HG02588 (cell line): ENCODE results near the gene ALDH16A1.
"Not testable (repeated sequence)": the region's sequence is repeated elsewhere in the genome, so short reads cannot be mapped to it uniquely, and the experiment has no call there.

ENCODE experiments used
- ATAC-seq: cut with Tn5 transposase; IDR thresholded peaks from one replicate; pipeline ENCODE4 v1.9.1; 2021; ENCODE audit warnings: mild to moderate bottlenecking, moderate library complexity; ENCODE audit not compliant: unreplicated experiment

Gene ALDH16A1

DNA sequence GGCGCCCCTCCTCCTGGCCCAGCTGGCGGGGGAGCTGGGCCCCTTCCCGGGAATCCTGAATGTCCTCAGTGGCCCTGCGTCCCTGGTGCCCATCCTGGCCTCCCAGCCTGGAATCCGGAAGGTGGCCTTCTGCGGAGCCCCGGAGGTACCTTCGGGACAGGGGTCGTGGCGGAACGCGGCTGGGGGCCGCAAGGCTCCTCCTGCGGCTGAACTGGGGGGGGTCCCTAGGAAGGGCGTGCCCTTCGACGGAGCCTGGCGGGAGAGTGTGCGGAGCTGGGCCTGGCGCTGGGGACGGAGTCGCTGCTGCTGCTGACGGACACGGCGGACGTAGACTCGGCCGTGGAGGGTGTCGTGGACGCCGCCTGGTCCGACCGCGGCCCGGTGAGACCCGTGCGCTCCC lies 8.6 kb downstream of the ALDH16A1 start:
- ATAC-seq: no peak

DNA sequence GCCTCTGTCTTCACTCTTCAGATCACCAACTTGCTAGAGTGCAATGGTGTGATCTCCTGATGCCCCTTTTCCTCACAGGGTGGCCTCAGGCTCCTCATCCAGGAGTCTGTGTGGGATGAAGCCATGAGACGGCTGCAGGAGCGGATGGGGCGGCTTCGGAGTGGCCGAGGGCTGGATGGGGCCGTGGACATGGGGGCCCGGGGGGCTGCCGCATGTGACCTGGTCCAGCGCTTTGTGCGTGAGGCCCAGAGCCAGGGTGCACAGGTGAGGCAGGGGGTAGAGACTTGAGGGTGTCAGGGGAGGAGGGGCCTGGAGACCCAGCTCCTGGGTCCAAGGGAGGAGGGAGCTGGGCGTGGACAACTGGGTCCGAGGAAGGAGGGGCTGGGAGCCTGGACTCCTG lies 9.5 kb downstream of the ALDH16A1 start:
- no peak for ATAC-seq

DNA sequence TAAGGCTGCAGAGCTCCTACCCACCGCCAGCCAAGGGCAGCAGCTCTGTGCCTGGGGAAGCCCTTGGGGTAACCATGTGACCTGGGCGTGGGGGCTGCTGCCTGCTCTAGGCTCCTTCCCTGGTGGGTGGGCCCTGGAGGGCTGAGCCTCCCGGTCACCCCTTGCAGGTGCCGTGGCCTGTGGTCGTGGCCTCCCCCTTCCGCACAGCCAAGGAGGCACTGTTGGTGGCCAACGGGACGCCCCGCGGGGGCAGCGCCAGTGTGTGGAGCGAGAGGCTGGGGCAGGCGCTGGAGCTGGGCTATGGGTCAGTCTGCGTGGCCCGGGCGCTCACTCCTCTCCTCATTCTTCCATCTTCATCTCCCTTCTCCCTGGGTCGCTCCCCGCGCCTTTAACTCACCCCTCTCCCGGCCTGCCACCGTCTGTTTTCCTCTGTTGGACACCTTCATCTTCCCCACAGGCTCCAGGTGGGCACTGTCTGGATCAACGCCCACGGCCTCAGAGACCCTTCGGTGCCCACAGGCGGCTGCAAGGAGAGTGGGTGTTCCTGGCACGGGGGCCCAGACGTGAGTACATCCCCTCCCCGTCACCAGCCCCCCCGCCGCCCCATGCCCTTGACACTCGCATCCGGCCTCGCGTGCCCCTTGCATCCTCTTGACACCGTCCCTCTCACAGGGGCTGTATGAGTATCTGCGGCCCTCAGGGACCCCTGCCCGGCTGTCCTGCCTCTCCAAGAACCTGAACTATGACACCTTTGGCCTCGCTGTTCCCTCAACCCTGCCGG lies 11.1 kb downstream of the ALDH16A1 start:
- no peak for ATAC-seq

DNA sequence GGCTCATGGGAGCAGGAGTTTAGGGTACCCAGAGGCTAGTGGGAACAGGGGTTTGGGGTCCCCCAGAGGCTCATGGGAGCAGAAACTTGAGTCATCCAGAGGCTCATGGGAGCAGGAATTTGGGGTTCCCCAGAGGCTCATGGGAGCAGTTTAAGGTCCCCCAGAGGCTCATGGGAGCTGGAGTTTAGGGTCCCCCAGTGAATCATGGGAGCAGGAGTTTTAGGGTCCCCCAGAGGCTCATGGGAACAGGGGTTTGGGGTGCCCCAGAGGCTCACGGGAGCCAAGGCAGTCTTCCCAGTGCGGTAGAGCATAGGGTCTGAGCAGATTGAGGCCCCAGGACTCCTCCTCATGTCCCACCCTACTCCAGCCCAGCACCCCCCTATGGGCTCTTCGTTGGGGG lies 12.3 kb downstream of the ALDH16A1 start:
- no peak for ATAC-seq

DNA sequence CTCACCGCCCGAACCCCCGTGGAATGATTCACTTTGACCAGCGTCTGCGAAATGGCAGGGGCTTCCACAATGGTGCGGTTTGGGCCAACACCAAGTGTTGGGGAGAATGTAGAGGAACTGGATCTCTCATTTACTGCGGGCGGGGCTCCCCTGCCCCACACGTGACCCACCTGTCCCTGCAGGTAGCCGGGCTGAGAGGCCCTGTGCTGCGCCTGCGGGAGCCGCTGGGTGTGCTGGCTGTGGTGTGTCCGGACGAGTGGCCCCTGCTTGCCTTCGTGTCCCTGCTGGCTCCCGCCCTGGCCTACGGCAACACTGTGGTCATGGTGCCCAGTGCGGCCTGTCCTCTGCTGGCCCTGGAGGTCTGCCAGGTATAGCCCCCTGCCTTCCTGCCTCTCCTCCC lies 15.2 kb downstream of the ALDH16A1 start:
- no peak for ATAC-seq

DNA sequence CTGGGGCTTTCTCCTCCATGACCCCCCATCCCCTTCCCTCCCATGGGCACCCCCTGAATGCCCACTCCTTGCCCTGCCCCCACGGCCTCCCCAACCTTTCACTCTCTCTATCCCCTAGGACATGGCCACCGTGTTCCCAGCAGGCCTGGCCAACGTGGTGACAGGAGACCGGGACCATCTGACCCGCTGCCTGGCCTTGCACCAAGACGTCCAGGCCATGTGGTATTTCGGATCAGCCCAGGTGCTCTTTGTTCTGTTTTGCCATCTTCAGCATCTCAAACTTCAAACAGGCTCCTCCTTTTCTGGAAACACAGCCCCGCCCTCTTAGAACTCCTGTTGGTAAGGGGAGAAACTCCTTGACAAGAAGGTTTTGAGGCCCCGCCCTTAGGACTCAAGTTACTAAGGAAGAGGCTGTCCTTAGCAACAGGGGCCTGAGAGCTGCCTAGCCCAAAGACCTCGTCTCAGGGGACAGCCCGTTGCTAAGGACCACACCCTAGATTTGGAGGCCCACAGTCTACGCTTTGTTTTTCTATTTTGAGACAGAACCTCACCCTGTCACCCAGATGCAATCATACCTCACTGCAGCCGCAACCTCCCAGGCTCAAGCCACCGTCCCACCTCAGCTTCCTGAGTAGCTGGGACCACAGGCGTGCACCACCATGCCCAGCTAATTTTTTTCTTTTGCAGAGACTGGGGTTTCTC lies 15.9 kb downstream of the ALDH16A1 start:
- ATAC-seq: no peak

DNA sequence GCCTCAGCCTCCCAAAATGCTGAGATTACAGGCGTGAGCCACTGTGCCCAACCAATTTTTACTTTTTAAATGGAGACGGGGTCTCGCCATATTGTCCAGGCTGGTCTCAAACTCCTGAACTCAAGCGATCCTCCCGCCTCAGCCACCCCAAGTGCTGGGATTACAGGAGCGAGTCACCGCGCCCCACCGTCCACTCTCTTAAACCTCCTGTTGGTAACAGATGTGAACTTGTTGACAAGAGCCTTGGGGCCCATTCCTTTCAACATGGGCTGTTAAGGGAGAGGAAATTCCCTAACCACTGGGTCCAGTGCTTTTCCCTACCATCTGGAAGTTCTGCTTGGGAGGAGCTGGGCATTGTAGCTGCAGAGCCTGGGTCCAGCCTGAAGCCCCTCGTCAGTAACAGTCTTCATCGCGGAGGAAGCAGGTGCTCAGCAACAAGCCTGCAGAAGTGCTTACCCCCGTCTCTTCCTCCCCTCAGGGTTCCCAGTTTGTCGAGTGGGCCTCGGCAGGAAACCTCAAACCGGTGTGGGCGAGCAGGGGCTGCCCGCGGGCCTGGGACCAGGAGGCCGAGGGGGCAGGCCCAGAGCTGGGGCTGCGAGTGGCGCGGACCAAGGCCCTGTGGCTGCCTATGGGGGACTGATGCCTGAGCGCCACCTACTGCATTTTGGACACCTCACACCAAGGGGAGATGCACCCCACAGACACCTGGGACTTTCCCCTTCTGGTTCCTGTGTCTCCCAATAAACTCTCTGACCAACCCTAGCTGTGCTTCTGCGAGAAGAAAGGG lies 17.0 kb downstream of the ALDH16A1 start:
- peak; percentile 46 for ATAC-seq

DNA sequence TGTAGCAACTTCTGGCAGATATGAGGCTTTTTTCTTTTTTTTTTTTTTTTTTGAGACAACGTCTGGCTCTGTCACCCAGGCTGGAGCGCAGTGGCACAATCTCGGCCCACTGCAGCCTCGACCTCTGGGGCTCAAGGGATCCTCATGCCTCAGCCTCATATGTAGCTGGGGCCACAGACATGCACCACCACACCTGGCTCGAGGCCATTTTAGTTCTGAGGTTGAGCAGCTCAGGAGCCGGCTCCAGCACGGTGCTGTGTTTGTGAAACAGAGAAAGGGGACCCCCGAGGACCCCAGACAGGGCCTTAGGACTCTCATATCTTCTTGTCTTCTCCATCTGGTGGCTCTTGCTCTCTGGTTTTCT lies 17.6 kb downstream of the ALDH16A1 start:
- ATAC-seq: no peak

DNA sequence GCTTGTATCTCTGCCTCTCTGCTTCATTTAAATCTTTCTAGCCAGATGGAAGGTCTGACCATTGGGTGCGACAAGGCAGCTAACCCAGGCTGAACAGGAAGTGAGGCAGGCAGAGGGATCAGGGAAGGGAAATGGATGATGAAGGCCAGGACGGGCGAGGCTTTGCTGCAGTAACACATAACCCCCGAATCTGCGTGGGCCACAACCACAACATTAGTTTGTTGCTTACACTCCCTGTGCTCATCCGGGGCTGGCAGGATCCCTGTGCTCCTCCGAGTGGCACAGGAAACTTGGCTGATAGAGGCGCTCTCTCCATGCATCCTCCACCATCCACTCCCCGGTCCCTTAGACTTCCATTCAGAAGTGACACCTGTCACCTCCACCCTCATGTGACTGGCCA lies 19.9 kb downstream of the ALDH16A1 start:
- ATAC-seq: no peak

DNA sequence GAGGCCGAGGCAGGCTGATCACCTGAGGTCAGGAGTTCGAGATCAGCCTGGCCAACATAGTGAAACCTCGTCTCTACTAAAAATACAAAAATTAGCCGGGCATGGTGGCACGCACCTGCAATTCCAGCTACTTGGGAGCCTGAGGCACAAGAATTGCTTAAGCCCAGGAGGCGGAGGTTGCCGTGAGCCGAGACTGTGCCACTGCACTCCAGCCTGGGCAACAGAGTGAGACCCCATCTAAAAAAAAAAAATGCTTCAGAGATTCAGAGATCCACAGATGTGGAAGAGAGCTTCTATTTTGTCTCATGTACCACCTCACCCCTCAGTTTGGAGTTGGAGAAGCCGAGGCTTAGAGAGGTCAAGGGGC lies 20.5 kb downstream of the ALDH16A1 start:
- not testable (repeated sequence) for ATAC-seq

DNA sequence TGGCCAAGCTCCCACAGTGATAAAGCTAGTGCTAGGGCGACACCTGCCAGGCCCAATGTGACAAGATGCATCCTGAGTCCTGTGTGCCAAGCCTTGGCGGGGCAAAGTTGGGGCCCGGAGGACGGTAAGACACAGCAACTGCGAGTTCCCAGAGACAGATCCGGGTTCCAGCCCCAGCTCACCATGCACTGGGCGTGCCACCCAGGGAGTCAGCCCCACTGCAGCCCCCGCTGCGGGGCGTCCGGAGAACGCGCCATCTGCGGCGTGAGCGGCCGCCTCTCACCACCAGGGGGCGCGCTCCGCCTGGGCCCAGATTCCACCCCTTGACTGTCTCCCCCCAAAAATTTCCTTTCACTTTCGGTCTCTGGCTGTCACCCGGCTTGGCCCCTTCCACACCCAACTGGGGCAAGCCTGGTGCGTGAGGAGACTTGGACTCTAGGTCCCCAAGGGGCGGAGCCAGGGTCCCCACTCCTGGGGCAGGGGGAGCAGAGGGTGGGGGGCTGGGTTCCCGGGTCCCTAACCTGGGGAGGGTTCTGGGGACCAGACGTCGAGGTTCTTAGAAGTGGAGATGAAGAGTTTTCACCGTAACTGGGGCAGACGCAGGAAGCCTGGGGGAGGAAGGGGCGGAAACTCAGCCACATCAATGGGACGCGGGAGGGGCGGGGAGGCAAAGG lies 21.0 kb downstream of the ALDH16A1 start, which contains the start of gene FLT3LG:
FLT3LG (plus strand) TSS at position 348 of the 674 bp plus-strand sequence. CDS start 425 bp downstream, outside the sequence.
- peak; percentile 49 for ATAC-seq

DNA sequence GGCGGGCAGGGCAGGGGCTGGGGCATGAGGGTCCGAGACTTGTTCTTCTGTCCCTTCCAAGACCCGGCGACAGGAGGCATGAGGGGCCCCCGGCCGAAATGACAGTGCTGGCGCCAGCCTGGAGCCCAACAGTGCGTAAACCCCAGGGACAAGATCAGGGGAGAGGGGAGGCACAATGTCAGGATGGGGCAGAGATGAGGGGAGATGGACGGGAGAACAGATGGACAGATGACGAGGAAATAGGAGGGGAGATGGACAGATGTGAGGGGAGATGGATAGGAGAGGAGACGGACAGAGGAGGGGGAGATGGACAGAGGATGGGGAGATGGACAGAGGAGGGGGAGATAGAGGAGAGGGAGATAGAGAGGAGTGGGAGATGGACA lies 21.5 kb downstream of the ALDH16A1 start:
- ATAC-seq: no peak

DNA sequence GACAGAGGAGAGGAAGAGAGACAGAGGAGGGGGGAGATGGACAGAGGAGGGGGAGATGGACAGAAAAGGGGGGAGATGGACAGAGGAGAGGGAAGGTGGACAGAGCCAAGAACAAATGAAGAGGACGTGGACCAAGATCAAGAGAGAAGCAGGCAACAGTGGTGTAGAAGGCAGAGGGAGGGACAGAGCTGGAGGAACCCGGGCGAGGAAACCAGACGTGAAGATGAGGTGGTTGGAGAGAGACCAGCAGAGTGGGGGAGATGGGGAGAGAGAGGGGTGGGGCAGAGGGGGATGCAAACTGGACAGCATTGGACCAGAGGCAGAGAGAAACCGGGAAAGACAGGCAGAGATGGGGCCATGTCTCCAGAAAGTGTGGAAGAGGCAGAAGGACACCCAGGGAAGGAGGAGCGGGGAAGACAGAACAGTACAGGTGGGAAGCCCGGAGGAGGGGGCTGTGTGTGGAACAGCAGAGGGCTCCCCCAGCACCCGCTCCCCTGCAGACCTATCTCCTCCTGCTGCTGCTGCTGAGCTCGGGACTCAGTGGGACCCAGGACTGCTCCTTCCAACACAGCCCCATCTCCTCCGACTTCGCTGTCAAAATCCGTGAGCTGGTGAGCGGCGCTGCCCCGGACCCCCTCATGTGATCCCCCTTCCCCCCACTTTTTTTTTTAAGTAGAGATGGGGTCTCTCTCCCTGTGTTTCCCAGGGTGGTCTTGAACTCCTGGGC lies 22.3 kb downstream of the ALDH16A1 start:
- ATAC-seq: no peak

DNA sequence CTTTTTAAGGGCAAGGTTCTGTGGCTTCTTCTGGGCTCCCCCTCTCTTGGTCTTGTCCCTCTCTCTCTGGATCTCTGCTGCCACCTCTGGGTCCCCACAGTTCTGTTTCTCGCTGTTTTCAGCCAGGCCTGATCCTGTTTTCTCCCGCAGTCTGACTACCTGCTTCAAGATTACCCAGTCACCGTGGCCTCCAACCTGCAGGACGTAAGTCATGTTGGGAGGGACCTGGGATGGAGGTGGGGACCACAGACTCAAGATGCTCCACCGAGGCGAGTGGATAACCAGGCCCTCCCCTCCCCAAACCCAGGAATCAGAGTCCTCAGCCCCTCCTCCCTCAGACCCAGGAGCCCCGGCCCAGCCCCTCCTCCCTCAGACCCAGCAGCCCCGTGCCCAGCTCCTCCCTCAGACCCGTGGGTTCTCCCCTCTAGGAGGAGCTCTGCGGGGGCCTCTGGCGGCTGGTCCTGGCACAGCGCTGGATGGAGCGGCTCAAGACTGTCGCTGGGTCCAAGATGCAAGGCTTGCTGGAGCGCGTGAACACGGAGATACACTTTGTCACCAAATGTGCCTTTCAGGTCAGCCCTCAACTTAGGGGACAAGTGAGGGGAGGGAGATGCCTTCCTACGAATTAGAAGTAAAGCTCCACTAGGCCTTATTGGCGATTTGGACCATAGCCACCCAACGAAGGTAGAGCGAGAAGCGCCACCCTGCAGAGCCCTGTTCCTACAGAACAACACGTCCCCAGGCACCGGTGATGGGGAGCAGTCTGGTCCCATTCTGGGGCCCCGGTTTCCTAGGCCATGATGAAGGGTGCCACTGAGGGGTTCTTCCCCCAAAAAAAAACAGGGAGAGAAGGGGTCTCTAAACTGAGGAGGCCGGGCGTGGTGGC lies 23.2 kb downstream of the ALDH16A1 start:
- no peak for ATAC-seq

DNA sequence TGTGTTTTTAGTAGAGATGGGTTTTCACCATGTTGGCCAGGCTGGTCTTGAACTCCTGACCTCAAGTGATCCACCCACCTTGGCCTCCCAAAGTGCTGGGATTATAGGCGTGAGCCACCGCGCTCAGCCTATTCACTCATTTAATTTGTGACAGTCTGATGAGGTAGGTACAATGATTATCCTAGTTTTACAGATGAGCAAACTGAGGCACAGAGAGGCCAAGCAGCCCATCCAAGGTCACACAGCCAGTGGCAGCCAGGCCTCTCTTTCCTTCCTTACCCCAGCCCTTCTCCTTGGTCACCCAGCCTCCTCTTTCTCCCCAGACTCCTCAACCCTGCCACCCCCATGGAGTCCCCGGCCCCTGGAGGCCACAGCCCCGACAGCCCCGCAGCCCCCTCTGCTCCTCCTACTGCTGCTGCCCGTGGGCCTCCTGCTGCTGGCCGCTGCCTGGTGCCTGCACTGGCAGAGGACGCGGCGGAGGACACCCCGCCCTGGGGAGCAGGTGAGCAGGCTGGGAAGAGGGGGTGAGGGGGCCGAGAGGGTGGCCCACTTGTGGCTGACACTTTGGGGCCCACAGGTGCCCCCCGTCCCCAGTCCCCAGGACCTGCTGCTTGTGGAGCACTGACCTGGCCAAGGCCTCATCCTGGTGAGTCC lies 27.1 kb downstream of the ALDH16A1 start:
- no peak for ATAC-seq

DNA sequence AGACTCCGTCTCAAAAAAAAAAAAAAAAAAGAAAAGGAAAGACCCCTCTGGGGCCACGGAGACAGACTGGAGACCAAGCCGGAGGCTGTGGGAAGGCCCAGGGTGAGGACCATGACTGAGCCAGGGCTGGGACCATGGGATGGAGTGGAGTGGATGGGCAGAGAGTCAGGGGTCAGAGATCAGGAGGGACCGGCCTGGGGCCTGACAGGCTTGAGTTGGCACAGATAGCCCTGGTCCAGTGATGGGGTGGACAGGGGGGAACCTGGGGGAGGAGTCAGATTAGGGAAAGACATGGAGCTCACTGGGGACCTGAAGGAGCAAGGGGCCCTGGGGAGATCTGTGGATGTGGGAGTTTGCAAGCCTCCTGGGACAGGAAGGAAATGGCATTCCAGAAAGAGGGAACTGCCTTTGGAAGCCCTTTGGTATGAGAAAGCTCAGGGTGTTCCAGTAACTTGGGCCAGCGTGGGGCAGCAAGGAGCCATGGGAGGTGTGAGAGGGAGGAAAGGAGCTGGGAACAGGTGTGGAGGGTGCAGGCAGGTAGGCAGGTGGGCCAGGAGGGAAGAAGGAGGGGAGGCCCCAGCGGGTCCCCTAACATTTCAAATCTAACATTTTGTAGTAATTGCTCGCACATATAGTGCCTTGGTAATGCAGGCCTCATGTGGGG lies 28.1 kb downstream of the ALDH16A1 start:
- no peak for ATAC-seq

DNA sequence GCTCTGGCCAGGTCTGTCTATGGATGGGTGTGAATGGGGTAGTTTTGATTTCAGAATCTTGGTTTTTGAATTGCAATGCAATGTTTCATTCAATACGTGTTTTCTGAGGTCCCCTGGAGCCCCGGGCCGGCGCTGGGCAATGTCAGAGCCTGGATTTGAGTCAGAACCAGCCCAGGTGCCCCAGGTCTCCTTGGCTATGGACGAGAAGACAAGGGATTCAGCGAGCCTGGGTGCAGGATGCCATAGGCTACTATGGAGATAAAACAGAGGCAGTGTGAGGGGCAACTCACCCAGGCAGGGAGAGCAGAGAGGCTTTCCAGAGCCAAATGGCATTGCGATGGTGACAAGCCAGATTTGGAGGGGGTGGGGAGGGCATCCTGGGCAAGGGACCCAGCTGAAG lies 33.2 kb downstream of the ALDH16A1 start:
- ATAC-seq: no peak

DNA sequence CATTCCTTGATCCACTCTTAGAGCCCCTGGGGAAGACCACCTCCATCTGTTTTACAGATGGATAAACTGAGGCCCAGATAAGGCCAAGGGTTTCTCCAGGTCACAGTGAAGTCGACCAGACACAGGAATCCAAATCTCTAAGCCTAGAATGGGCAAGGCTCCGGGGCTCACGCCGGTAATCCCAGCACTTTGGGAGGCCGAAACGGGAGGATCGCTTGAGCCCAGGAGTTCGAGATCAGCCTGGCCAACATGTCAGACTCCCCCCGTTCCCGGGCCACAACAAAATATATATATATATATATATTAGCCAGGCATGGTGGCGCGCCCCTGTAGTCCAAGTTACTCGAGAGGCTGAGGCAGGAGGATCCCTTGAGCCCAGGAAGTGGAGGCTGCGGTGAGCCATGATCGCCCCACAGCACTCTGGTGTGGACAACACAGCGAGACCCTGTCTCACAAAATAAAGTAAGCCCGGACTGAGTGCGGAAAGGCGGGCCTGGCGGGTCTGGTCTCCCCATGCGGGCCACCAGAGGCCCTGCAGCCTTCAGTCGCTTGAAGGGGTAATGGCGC lies 33.8 kb downstream of the ALDH16A1 start:
- no peak for ATAC-seq
